WTC11 (cell line): ENCODE data around the gene GRIN2C. TPM values are rescaled to one million over a fixed set of nuclear protein-coding genes. Genes with fewer than 3 reads are reported as not detected.

Source experiments
- ATAC-seq: fragments of 200-7000 bp; cut with Tn5 transposase; 2 replicates; pipeline ENCODE4 v1.10.0; 2021; ENCODE audit warnings: mild to moderate bottlenecking, moderate library complexity
- CTCF ChIA-PET: fragments of 300-600 bp; sonication (Branson Sonifier 250); formaldehyde crosslinking; loops from one replicate; lab custom pipeline; 2021; ENCODE audit warnings: antibody characterized with exemption; lab: Charles Lee
- POLR2A ChIA-PET: fragments of 350-600 bp; sonication (Branson Sonifier 250); formaldehyde crosslinking; loops from one replicate; lab custom pipeline; 2021; ENCODE audit warnings: antibody characterized with exemption; lab: Charles Lee
- DNase-seq: peaks from one replicate; pipeline ENCODE4 v3.0.0; 2021; ENCODE audit warnings: low spot score
- H3K27ac Mint-ChIP-seq: 2 replicates; pipeline ENCODE4 v1.8.0; 2021; ENCODE audit warnings: mixed read lengths
- H3K27me3 Mint-ChIP-seq: 2 replicates; pipeline ENCODE4 v1.8.0; 2021; ENCODE audit warnings: low read depth, mild to moderate bottlenecking, moderate library complexity, mixed read lengths
- H3K36me3 Mint-ChIP-seq: 2 replicates; pipeline ENCODE4 v1.8.0; 2021; ENCODE audit warnings: mixed read lengths
- H3K4me1 Mint-ChIP-seq: 2 replicates; pipeline ENCODE4 v1.8.0; 2022; ENCODE audit warnings: mixed read lengths
- H3K4me3 Mint-ChIP-seq: 2 replicates; pipeline ENCODE4 v1.8.0; 2021; ENCODE audit warnings: mild to moderate bottlenecking, moderate library complexity, mixed read lengths
- H3K9me3 Mint-ChIP-seq: 2 replicates; pipeline ENCODE4 v1.8.0; 2021; ENCODE audit warnings: mixed read lengths
- ATF3 ChIP-seq: sonication (generic); formaldehyde crosslinking; conservative IDR thresholded peaks from 2 replicates; pipeline ENCODE4 v1.8.1; 2022; ENCODE audit warnings: mild to moderate bottlenecking, missing genetic modification reagents
- CTCF ChIP-seq: fragments of 200-600 bp; IDR thresholded peaks from 2 replicates; pipeline ENCODE4 v1.8.0; 2022; ENCODE audit warnings: antibody characterized with exemption
- EMX1 ChIP-seq: fragments of 250-450 bp; sonication (Bioruptor Pico); IDR thresholded peaks from 2 replicates; pipeline ENCODE4 v1.8.0; 2021; ENCODE audit warnings: mild to moderate bottlenecking
- FOXJ3 ChIP-seq: sonication (generic); formaldehyde crosslinking; IDR thresholded peaks from 2 replicates; pipeline ENCODE4 v1.9.0; 2021; ENCODE audit warnings: missing genetic modification reagents, mild to moderate bottlenecking, borderline replicate concordance
- FOXP1 ChIP-seq: sonication (generic); formaldehyde crosslinking; IDR thresholded peaks from 2 replicates; pipeline ENCODE4 v1.8.0; 2022; ENCODE audit warnings: missing genetic modification reagents, mild to moderate bottlenecking, moderate library complexity, borderline replicate concordance
- GRHL2 ChIP-seq: fragments of 250-450 bp; sonication (Bioruptor Pico); IDR thresholded peaks from 2 replicates; pipeline ENCODE4 v1.8.0; 2022; ENCODE audit warnings: mild to moderate bottlenecking, moderate library complexity; ENCODE audit not compliant: insufficient replicate concordance, severe bottlenecking
- GTF2I ChIP-seq: fragments of 250-450 bp; sonication (Bioruptor Pico); conservative IDR thresholded peaks from 2 replicates; pipeline ENCODE4 v1.4.0; 2021; ENCODE audit warnings: mild to moderate bottlenecking
- JUN ChIP-seq: sonication (generic); formaldehyde crosslinking; IDR thresholded peaks from 2 replicates; pipeline ENCODE4 v1.8.0; 2023; ENCODE audit warnings: mild to moderate bottlenecking, missing genetic modification reagents
- MXD4 ChIP-seq: fragments of 250-450 bp; sonication (Bioruptor Pico); IDR thresholded peaks from 2 replicates; pipeline ENCODE4 v1.8.0; 2021; ENCODE audit warnings: mild to moderate bottlenecking, moderate library complexity, borderline replicate concordance
- NR2C2 ChIP-seq: sonication (generic); formaldehyde crosslinking; IDR thresholded peaks from 2 replicates; pipeline ENCODE4 v1.8.0; 2022; ENCODE audit warnings: mild to moderate bottlenecking, missing genetic modification reagents
- SOX15 ChIP-seq: fragments of 250-450 bp; sonication (Bioruptor Pico); IDR thresholded peaks from 2 replicates; pipeline ENCODE4 v1.9.0; 2021; ENCODE audit warnings: mild to moderate bottlenecking
- TCF7 ChIP-seq: sonication (generic); formaldehyde crosslinking; IDR thresholded peaks from 2 replicates; pipeline ENCODE4 v1.8.0; 2022; ENCODE audit warnings: mild to moderate bottlenecking, low read depth, missing genetic modification reagents, moderate library complexity
- ZNF121 ChIP-seq: sonication (generic); formaldehyde crosslinking; IDR thresholded peaks from 2 replicates; pipeline ENCODE4 v1.8.0; 2023; ENCODE audit warnings: missing genetic modification reagents
- ZNF281 ChIP-seq: sonication (generic); formaldehyde crosslinking; IDR thresholded peaks from 2 replicates; pipeline ENCODE4 v1.8.0; 2023; ENCODE audit warnings: mild to moderate bottlenecking, missing genetic modification reagents
- ZNF425 ChIP-seq: fragments of 250-450 bp; sonication (Bioruptor Pico); conservative IDR thresholded peaks from 2 replicates; pipeline ENCODE4 v1.9.0; 2021; ENCODE audit warnings: mild to moderate bottlenecking
- total RNA-seq: library from RNA; stranded (reverse); gene quantifications from 3 replicates; pipeline ENCODE4 v1.2.3, GENCODE V29; 2021
- TF ChIP-seq, protein P1 (sequence below): sonication (generic); formaldehyde crosslinking; IDR thresholded peaks from 2 replicates; pipeline ENCODE4 v1.8.0; 2022; ENCODE audit warnings: mild to moderate bottlenecking, missing genetic modification reagents
- TF ChIP-seq, protein P2 (sequence below): fragments of 250-450 bp; sonication (Bioruptor Pico); IDR thresholded peaks from 2 replicates; pipeline ENCODE4 v1.9.0; 2021; ENCODE audit warnings: mild to moderate bottlenecking, borderline replicate concordance
- TF ChIP-seq, protein P3 (sequence below): sonication (generic); formaldehyde crosslinking; IDR thresholded peaks from 2 replicates; pipeline ENCODE4 v1.8.0; 2022; ENCODE audit warnings: mild to moderate bottlenecking, missing genetic modification reagents
- TF ChIP-seq, protein P4 (sequence below): sonication (generic); formaldehyde crosslinking; IDR thresholded peaks from 2 replicates; pipeline ENCODE4 v1.8.1; 2022; ENCODE audit warnings: mild to moderate bottlenecking, moderate library complexity, missing genetic modification reagents

Gene GRIN2C
- total RNA-seq, 1 experiment from 2014 or later = 0.31 TPM

DNA sequence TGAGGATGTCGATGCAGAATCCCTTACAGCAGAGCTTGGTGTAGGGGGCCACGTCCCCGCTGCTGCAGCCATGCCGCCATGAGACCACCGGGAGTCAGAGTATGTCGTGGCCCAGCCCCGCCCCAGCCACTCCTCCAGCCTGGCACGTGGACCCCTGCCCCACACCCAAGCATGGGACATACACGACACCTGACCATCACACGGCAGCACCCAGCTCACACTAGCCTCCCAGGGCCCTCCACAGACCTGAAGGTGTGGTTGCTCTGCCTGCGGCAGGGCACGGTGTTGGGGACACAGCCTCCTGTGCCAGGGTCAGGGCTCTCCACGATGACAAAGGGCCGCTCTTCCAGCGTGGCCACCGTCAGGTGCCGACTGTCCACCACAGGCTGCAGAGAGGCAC, 9.4 kb downstream of the GRIN2C start:
- Mint-ChIP-seq H3K27ac (no peak overlapping the region), H3K27me3 (peaks cover 85% of the 10 kb centered on the region), H3K4me3 (no peak overlapping the region), H3K4me1 (peaks cover 9% of the 10 kb centered on the region), H3K36me3 (no peaks in the 10 kb centered on the region), H3K9me3 (no peaks in the 10 kb centered on the region)
- ChIA-PET POLR2A (no interaction called here), CTCF (interaction anchor here (0.7 to 12.3 kb wide), 6 partner anchors 7 to 193 kb away, joined by 4 to 347 read pairs (median 8); partner anchors contain the start of gene GRIN2C)
- DNase-seq (no peak), ATAC-seq (no peak)
- no peak for TF ChIP-seq FOXJ3
- no peak for TF ChIP-seq ATF3 (CRISPR knock-in tag)
- TF ChIP-seq JUN (CRISPR knock-in tag) = no peak
- TF ChIP-seq TCF7 (CRISPR knock-in tag) = no peak
- no peak for TF ChIP-seq ZNF121 (CRISPR knock-in tag)
- TF ChIP-seq FOXP1 = no peak
- TF ChIP-seq GRHL2 (CRISPR knock-in tag) = no peak
- TF ChIP-seq MXD4 (CRISPR knock-in tag) = no peak
- TF ChIP-seq, protein P1, sequence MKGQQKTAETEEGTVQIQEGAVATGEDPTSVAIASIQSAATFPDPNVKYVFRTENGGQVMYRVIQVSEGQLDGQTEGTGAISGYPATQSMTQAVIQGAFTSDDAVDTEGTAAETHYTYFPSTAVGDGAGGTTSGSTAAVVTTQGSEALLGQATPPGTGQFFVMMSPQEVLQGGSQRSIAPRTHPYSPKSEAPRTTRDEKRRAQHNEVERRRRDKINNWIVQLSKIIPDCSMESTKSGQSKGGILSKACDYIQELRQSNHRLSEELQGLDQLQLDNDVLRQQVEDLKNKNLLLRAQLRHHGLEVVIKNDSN = no peak
- TF ChIP-seq, protein P2, sequence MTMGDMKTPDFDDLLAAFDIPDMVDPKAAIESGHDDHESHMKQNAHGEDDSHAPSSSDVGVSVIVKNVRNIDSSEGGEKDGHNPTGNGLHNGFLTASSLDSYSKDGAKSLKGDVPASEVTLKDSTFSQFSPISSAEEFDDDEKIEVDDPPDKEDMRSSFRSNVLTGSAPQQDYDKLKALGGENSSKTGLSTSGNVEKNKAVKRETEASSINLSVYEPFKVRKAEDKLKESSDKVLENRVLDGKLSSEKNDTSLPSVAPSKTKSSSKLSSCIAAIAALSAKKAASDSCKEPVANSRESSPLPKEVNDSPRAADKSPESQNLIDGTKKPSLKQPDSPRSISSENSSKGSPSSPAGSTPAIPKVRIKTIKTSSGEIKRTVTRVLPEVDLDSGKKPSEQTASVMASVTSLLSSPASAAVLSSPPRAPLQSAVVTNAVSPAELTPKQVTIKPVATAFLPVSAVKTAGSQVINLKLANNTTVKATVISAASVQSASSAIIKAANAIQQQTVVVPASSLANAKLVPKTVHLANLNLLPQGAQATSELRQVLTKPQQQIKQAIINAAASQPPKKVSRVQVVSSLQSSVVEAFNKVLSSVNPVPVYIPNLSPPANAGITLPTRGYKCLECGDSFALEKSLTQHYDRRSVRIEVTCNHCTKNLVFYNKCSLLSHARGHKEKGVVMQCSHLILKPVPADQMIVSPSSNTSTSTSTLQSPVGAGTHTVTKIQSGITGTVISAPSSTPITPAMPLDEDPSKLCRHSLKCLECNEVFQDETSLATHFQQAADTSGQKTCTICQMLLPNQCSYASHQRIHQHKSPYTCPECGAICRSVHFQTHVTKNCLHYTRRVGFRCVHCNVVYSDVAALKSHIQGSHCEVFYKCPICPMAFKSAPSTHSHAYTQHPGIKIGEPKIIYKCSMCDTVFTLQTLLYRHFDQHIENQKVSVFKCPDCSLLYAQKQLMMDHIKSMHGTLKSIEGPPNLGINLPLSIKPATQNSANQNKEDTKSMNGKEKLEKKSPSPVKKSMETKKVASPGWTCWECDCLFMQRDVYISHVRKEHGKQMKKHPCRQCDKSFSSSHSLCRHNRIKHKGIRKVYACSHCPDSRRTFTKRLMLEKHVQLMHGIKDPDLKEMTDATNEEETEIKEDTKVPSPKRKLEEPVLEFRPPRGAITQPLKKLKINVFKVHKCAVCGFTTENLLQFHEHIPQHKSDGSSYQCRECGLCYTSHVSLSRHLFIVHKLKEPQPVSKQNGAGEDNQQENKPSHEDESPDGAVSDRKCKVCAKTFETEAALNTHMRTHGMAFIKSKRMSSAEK (CRISPR knock-in tag) = no peak
- no peak for TF ChIP-seq NR2C2
- TF ChIP-seq ZNF281 (CRISPR knock-in tag) = no peak
- no peak for TF ChIP-seq GTF2I (CRISPR knock-in tag)
- TF ChIP-seq, protein P3, sequence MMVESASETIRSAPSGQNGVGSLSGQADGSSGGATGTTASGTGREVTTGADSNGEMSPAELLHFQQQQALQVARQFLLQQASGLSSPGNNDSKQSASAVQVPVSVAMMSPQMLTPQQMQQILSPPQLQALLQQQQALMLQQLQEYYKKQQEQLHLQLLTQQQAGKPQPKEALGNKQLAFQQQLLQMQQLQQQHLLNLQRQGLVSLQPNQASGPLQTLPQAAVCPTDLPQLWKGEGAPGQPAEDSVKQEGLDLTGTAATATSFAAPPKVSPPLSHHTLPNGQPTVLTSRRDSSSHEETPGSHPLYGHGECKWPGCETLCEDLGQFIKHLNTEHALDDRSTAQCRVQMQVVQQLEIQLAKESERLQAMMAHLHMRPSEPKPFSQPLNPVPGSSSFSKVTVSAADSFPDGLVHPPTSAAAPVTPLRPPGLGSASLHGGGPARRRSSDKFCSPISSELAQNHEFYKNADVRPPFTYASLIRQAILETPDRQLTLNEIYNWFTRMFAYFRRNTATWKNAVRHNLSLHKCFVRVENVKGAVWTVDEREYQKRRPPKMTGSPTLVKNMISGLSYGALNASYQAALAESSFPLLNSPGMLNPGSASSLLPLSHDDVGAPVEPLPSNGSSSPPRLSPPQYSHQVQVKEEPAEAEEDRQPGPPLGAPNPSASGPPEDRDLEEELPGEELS (CRISPR knock-in tag) = no peak
- TF ChIP-seq, protein P4, sequence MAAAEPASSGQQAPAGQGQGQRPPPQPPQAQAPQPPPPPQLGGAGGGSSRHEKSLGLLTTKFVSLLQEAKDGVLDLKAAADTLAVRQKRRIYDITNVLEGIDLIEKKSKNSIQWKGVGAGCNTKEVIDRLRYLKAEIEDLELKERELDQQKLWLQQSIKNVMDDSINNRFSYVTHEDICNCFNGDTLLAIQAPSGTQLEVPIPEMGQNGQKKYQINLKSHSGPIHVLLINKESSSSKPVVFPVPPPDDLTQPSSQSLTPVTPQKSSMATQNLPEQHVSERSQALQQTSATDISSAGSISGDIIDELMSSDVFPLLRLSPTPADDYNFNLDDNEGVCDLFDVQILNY (CRISPR knock-in tag) = no peak
- TF ChIP-seq EMX1 (CRISPR knock-in tag) = no peak
- no peak for TF ChIP-seq SOX15 (CRISPR knock-in tag)
- no peak for TF ChIP-seq CTCF
- no peak for TF ChIP-seq ZNF425 (CRISPR knock-in tag)
